Jurkat, Clone E6-1 (cell line): ENCODE results near the gene FAM227B.
"Not testable (repeated sequence)": the region's sequence is repeated elsewhere in the genome, so short reads cannot be mapped to it uniquely, and the experiment has no call there.

ENCODE experiments used
- DNase-seq: peaks from one replicate; pipeline ENCODE4 v3.0.0-alpha.2; 2011; ENCODE audit warnings: low read depth, low spot score
- H3K4me3 ChIP-seq: 2 replicates; pipeline ENCODE4 v1.5.1; 2011; ENCODE audit warnings: mild to moderate bottlenecking, low read length, control low read depth, moderate library complexity

FAM227B gene

GRCh38 chr15:49512739-49513138, 107.9 kb downstream of the FAM227B start:
- DNase-seq, result not testable (repeated sequence)

GRCh38 chr15:49507261-49507660, 113.4 kb downstream of the FAM227B start:
- no peak overlapping the region for H3K4me3 ChIP-seq
- DNase-seq, result no peak

More at GRCh38 chr15:49512739-49513138, 107.9 kb downstream of the FAM227B start:
- not testable (repeated sequence) for H3K4me3 ChIP-seq

- H3K4me3 ChIP-seq, result no peak overlapping the region
- DNase-seq, result no peak
These were observed 114.3 kb downstream of the FAM227B start for GRCh38 chr15:49506341-49506740.

- DNase-seq, result no peak
- no peak overlapping the region for H3K4me3 ChIP-seq
These were observed 119.0 kb downstream of the FAM227B start for GRCh38 chr15:49501586-49501985.

GRCh38 chr15:49495993-49496753, 124.4 kb downstream of the FAM227B start:
- DNase-seq, result no peak
- H3K4me3 ChIP-seq, result no peak overlapping the region

GRCh38 chr15:49494842-49495241, 125.8 kb downstream of the FAM227B start:
- DNase-seq, result no peak
- no peak overlapping the region for H3K4me3 ChIP-seq

- no peak for DNase-seq
- H3K4me3 ChIP-seq, result no peak overlapping the region
These were observed 127.8 kb downstream of the FAM227B start for GRCh38 chr15:49492830-49493229.

GRCh38 chr15:49492151-49492550, 128.5 kb downstream of the FAM227B start:
- no peak for DNase-seq
- H3K4me3 ChIP-seq, result no peak overlapping the region

- no peak for DNase-seq
- no peak overlapping the region for H3K4me3 ChIP-seq
These were observed 129.7 kb downstream of the FAM227B start for GRCh38 chr15:49490966-49491365.

- not testable (repeated sequence) for H3K4me3 ChIP-seq, DNase-seq
These were observed 135.2 kb downstream of the FAM227B start for GRCh38 chr15:49485401-49485800.

- not testable (repeated sequence) for H3K4me3 ChIP-seq, DNase-seq
These were observed 141.6 kb downstream of the FAM227B start for GRCh38 chr15:49478982-49479381.

GRCh38 chr15:49478021-49478420, 142.6 kb downstream of the FAM227B start:
- not testable (repeated sequence) for DNase-seq, H3K4me3 ChIP-seq

GRCh38 chr15:49473031-49473430, 147.6 kb downstream of the FAM227B start:
- no peak for DNase-seq
- H3K4me3 ChIP-seq, result no peak overlapping the region

- no peak for DNase-seq
- H3K4me3 ChIP-seq, result no peak overlapping the region
These were observed 148.3 kb downstream of the FAM227B start for GRCh38 chr15:49472338-49472737.

GRCh38 chr15:49471733-49472132, 148.9 kb downstream of the FAM227B start:
- peak; percentile 5 for DNase-seq
- H3K4me3 ChIP-seq, result no peak overlapping the region

- DNase-seq, result peak; percentile 2
These were observed 149.4 kb downstream of the FAM227B start for GRCh38 chr15:49471248-49471647.

GRCh38 chr15:49468481-49468839, 152.2 kb downstream of the FAM227B start:
- no peak overlapping the region for H3K4me3 ChIP-seq
- DNase-seq, result no peak

More at GRCh38 chr15:49471248-49471647, 149.4 kb downstream of the FAM227B start:
- H3K4me3 ChIP-seq, result not testable (repeated sequence)

GRCh38 chr15:49467746-49468480, 152.7 kb downstream of the FAM227B start:
- H3K4me3 ChIP-seq, result no peak overlapping the region
- DNase-seq, result no peak

- no peak overlapping the region for H3K4me3 ChIP-seq
- no peak for DNase-seq
These were observed 154.5 kb downstream of the FAM227B start for GRCh38 chr15:49466119-49466518.

GRCh38 chr15:49464522-49464921, 156.1 kb downstream of the FAM227B start:
- no peak overlapping the region for H3K4me3 ChIP-seq
- no peak for DNase-seq
